ENCODE measurements around the gene RPL32. TPM values are rescaled to one million over a fixed set of nuclear protein-coding genes. Genes with fewer than 3 reads are reported as not detected.
"Not testable (repeated sequence)": the region's sequence is repeated elsewhere in the genome, so short reads cannot be mapped to it uniquely, and the experiment has no call there.

The RPL32 gene
- total RNA-seq, 4 donors from 2014 or later, result 510 to 893 (median 747) TPM

DNA sequence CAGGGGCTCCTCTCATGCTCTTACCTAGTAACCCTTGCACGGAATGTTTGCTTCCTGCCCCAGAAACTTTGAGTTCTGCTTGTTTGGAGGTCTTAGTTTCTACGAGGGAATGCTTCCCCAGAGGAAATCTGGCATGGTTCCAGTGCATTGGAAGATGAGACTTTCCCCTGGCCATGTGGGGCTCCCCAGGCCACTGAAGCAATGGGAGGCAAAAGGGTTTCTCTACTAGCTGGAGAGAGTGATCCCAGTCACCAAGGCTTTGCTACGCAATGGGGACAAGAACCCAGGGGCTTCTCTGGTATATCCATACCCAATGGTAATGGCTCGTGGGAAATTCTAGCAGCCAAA lies 44.2 kb upstream of the RPL32 start:
- no peak for TF ChIP-seq EP300 (IDR thresholded peaks at IDR 0.05)
- TF ChIP-seq CTCF (IDR thresholded peaks at IDR 0.05), result no peak
- no peaks in the 10 kb centered on the region for H3K27me3 ChIP-seq
- no peak overlapping the region for H3K4me3 ChIP-seq
- no peaks in the 10 kb centered on the region for H3K36me3 ChIP-seq
- no peak overlapping the region for H3K27ac ChIP-seq
- no peak for DNase-seq (ENCODE audit: low spot score in 2 of 2)
- no peaks in the 10 kb centered on the region for H3K4me1 ChIP-seq
- WGBS, 2 donors, result 77 to 80% methylated on average over 3 to 4 of the region's 4 CpGs
- no peaks in the 10 kb centered on the region for H3K9me3 ChIP-seq

- H3K27me3 ChIP-seq, result no peaks in the 10 kb centered on the region
- no peaks in the 10 kb centered on the region for H3K9me3 ChIP-seq
- TF ChIP-seq EP300 (IDR thresholded peaks at IDR 0.05) (no peak), CTCF (IDR thresholded peaks at IDR 0.05) (no peak), POLR2A (IDR thresholded peaks at IDR 0.05) (no peak)
- WGBS, 2 donors, result 87 to 93% methylated on average over 18 to 20 of the region's 20 CpGs
- no peak for DNase-seq (ENCODE audit: low spot score in 2 of 2)
- H3K4me1 ChIP-seq, result no peaks in the 10 kb centered on the region
- no peak overlapping the region for H3K4me3 ChIP-seq
- no peaks in the 10 kb centered on the region for H3K36me3 ChIP-seq
- H3K27ac ChIP-seq, result no peak overlapping the region
Observed at GRCh38 chr3:12884790-12885582, 43.6 kb upstream of the RPL32 start.

DNA sequence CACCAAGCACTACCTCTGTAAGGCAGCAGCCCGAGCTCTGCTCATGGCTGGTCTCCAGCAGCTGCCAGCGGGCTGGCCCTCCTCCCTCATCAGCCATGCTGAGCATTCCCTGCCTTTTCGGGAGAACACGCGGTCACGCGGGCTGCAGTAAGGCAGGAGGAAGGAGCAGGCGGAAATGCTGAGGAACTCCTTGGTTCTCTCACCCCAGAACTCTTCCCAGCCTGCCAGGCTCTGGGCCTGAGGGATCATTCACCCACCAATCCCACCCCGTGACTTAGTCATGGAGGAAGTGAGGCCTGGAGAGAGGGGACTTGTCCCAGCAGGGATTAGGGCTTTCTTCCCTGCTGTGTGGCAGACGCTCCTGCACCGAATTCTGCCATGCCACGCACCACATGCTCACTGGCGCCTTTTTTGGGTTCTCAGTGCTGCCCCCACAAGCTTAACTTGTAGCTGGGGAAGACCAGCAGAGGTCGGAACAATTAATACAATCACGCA lies 42.9 kb upstream of the RPL32 start:
- Histone ChIP-seq H3K27ac (no peak overlapping the region), H3K4me1 (no peaks in the 10 kb centered on the region), H3K4me3 (no peak overlapping the region), H3K27me3 (no peaks in the 10 kb centered on the region), H3K9me3 (no peaks in the 10 kb centered on the region), H3K36me3 (no peaks in the 10 kb centered on the region)
- no peak for DNase-seq (ENCODE audit: low spot score in 2 of 2)
- WGBS, 2 donors, result 71 to 76% methylated on average over 15 of the region's 15 CpGs
- no peak for TF ChIP-seq EP300 (IDR thresholded peaks at IDR 0.05)
- no peak for TF ChIP-seq CTCF (IDR thresholded peaks at IDR 0.05)
- no peak for TF ChIP-seq POLR2A (IDR thresholded peaks at IDR 0.05)

DNA sequence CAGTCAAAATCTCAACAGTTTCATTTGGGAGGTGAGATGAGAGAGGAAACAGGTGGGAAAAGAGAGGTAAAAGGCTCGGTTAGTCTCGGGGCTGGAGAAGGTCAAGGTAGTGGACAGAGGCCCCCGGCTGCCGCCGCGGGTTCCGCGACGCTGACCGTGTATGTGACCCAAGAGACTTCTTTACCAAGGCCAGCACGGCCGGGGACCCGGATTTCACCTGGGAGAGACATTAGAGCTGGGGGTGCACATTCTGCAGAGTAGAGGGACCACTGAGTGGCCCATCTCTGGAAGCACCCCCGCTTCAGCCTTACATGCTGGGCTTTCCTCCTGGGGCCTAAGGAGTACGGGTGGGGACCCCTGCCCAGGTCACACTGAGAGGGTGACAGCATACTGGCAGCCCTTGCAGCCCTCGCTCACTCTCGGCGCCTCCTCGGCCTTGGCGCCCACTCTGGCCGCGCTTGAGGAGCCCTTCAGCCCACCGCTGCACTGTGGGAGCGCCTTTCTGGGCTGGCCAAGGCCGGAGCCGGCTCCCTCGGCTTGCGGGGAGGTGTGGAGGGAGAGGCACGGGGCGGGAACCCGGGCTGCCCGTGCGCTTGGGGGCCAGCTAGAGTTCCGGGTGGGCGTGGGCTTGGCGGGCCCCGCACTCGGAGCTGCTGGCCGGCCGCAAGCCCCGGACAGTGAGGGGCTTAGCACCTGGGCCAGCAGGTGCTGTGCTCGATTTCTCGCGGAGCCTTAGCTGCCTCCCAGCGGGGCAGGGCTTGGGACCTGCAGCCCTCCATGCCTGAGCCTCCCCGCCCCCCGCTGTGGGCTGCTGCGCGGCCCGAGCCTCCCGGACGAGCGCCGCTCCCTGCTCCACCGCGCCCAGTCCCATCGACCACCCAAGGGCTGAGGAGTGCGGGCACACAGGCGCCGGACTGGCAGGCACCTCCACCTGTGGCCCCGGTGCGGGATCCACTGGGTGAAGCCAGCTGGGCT lies 41.3 kb upstream of the RPL32 start:
- Histone ChIP-seq H3K36me3 (no peaks in the 10 kb centered on the region), H3K4me3 (no peak overlapping the region), H3K27me3 (no peaks in the 10 kb centered on the region), H3K27ac (no peak overlapping the region), H3K9me3 (no peaks in the 10 kb centered on the region), H3K4me1 (no peaks in the 10 kb centered on the region)
- WGBS, 2 donors, result 91 to 93% methylated on average over 37 to 54 of the region's 62 CpGs
- DNase-seq (ENCODE audit: low spot score in 2 of 2), result no peak
- TF ChIP-seq EP300 (IDR thresholded peaks at IDR 0.05), result no peak

DNA sequence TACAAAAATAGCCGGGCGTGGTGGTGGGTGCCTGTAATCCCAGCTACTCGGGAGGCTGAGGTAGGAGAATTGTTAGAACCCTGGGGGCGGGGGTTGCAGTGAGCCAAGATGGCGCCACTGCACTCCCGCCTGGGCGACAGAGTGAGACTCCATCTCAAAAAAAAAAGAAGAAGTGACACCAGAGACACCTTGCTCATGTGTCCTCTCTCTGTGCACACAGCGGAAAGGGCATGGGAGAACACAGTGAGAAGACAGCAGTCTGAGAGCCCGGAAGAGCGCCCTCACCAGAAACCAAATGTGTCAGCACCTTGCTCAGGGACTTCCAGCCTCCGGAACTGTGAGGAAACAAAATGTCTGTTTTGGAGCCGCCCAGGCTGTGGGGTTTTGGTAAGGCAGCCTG lies 40.5 kb upstream of the RPL32 start:
- H3K27ac ChIP-seq; H3K36me3 ChIP-seq; DNase-seq (ENCODE audit: low spot score in 2 of 2); H3K27me3 ChIP-seq; H3K9me3 ChIP-seq; H3K4me1 ChIP-seq; H3K4me3 ChIP-seq: not testable (repeated sequence)
- WGBS, 2 donors, result 92 to 94% methylated on average over 12 of the region's 12 CpGs
